Natural killer cell (primary cell): ENCODE measurements around the gene BICDL2. TPM values are rescaled to one million over a fixed set of nuclear protein-coding genes. Genes with fewer than 3 reads are reported as not detected.

Source experiments
- ATAC-seq, 3 donors: fragments of 150-1000 bp in 2 of 3; fragments of 200-7000 bp in 1 of 3; cut with Tn5 transposase; 1 replicate in 1 of 3; 2 replicates in 2 of 3; pipeline ENCODE4 v1.10.0; 2021; ENCODE audit warnings: mild to moderate bottlenecking in 2 of 3, moderate library complexity in 2 of 3
- DNase-seq, 2 donors: peaks; one replicate each; pipeline versions ENCODE4 v3.0.0 to v3.0.0-alpha.2; 2013 to 2021; ENCODE audit warnings: mixed read lengths in 1 of 2
- H3K27ac ChIP-seq: one replicate; pipeline ENCODE4 v1.5.1; 2013; ENCODE audit warnings: mild to moderate bottlenecking, low read length
- H3K27me3 ChIP-seq: one replicate; pipeline ENCODE4 v1.6.1; 2013; ENCODE audit warnings: low read length; ENCODE audit not compliant: control insufficient read depth, insufficient read depth
- H3K36me3 ChIP-seq: one replicate; pipeline ENCODE4 v1.6.1; 2013; ENCODE audit warnings: low read length; ENCODE audit not compliant: control insufficient read depth, insufficient read depth
- H3K4me1 ChIP-seq: one replicate; pipeline ENCODE4 v1.6.1; 2013; ENCODE audit warnings: low read length; ENCODE audit not compliant: control insufficient read depth, insufficient read depth
- H3K4me3 ChIP-seq: one replicate; pipeline ENCODE4 v1.5.1; 2013; ENCODE audit warnings: low read length
- H3K9me3 ChIP-seq: one replicate; pipeline ENCODE4 v1.6.1; 2013; ENCODE audit warnings: low read length; ENCODE audit not compliant: control insufficient read depth, insufficient read depth
- H3K27ac Mint-ChIP-seq, 2 donors: one replicate each; pipeline ENCODE4 v1.8.0; 2022; ENCODE audit warnings: mild to moderate bottlenecking in 2 of 2, mixed read lengths in 2 of 2, moderate library complexity in 1 of 2
- H3K27me3 Mint-ChIP-seq, 2 donors: one replicate each; pipeline ENCODE4 v1.8.0; 2022; ENCODE audit warnings: low read depth in 2 of 2, mixed read lengths in 2 of 2
- H3K36me3 Mint-ChIP-seq: one replicate; pipeline ENCODE4 v1.8.0; 2022; ENCODE audit warnings: mixed read lengths
- H3K4me1 Mint-ChIP-seq, 2 donors: one replicate each; pipeline ENCODE4 v1.8.0; 2022; ENCODE audit warnings: mixed read lengths in 2 of 2
- H3K4me3 Mint-ChIP-seq: one replicate; pipeline ENCODE4 v1.8.0; 2022; ENCODE audit warnings: mild to moderate bottlenecking, moderate library complexity, mixed read lengths
- H3K9me3 Mint-ChIP-seq, 2 donors: one replicate each; pipeline ENCODE4 v1.8.0; 2022; ENCODE audit warnings: mixed read lengths in 2 of 2
- CTCF ChIP-seq: fragments of 200-600 bp; IDR thresholded peaks from one replicate; pipeline ENCODE4 v1.8.0; 2022; ENCODE audit warnings: antibody characterized with exemption
- WGBS: methylation state at CpG from one replicate; pipeline ENCODE4 v1.1.7; 2013; ENCODE audit warnings: missing lambda C conversion rate; ENCODE audit not compliant: insufficient coverage; 5-methylcytosine and 5-hydroxymethylcytosine counted together
- intact Hi-C: fragments of 100-400 bp; cut with micrococcal nuclease; formaldehyde crosslinking; loops from one replicate; pipeline ENCODE4 v1.14.2; 2022
- total RNA-seq, 4 donors: library from RNA; stranded (reverse); fragments of 120-200 nt in 1 of 4; gene quantifications; one replicate each; pipeline versions ENCODE4 v1.2.3 to v1.2.4, GENCODE V29; 2013 to 2022

The BICDL2 gene
- total RNA-seq, 3 donors from 2014 or later (not counting 1 experiment from before 2014, with no cell fraction given) = not detected

GRCh38 chr16:3020604-3021448 is 15.9 kb downstream of the BICDL2 start:
- Mint-ChIP-seq H3K27me3 (no peaks in the 10 kb centered on the region), H3K27ac (peak overlapping the region; percentile 91 to 92), H3K9me3 (no peaks in the 10 kb centered on the region), H3K4me3 (peak overlapping the region; percentile 92), H3K36me3 (no peaks in the 10 kb centered on the region), H3K4me1 (peaks cover 35 to 54% of the 10 kb centered on the region in 2 donors)
- Histone ChIP-seq H3K27ac (peak overlapping the region; percentile 41), H3K4me1 (peaks cover 66% of the 10 kb centered on the region), H3K4me3 (peak overlapping the region; percentile 52), H3K36me3 (no peaks in the 10 kb centered on the region), H3K9me3 (no peaks in the 10 kb centered on the region), H3K27me3 (peaks cover 6% of the 10 kb centered on the region)
- intact Hi-C loops = no loop called here
- TF ChIP-seq CTCF = no peak
- 2% methylated on average over 54 of the region's 57 CpGs for WGBS
- DNase-seq = peak; percentile 69 to 77
- peak in 2 of 3 donors; percentile 15 to 27 for ATAC-seq

- Histone ChIP-seq H3K27ac (peak within 1 kb of the TSS; percentile 41), H3K9me3 (no peaks in the 10 kb centered on the region), H3K27me3 (peaks cover 6% of the 10 kb centered on the region), H3K4me1 (peaks cover 63% of the 10 kb centered on the region), H3K4me3 (peak within 1 kb of the TSS; percentile 52), H3K36me3 (no peaks in the 10 kb centered on the region)
- H3K36me3 Mint-ChIP-seq = no peaks in the 10 kb centered on the region
- no peaks in the 10 kb centered on the region for H3K9me3 Mint-ChIP-seq
- H3K27me3 Mint-ChIP-seq = no peaks in the 10 kb centered on the region
- peak within 1 kb of the TSS; percentile 92 for H3K4me3 Mint-ChIP-seq
- peaks cover 35 to 54% of the 10 kb centered on the region in 2 donors for H3K4me1 Mint-ChIP-seq
- intact Hi-C loops = no loop called here
- DNase-seq = peak; percentile 70 to 83
- peak within 1 kb of the TSS; percentile 91 to 92 for H3K27ac Mint-ChIP-seq
- ATAC-seq = peak; percentile 25 to 64 (median 48)
- WGBS = under 1% methylated on average over 49 of the region's 49 CpGs
- no peak for TF ChIP-seq CTCF
Observed at GRCh38 chr16:3020247-3020603, 16.5 kb downstream of the BICDL2 start, which contains the start of gene TNFRSF12A. Gene TNFRSF12A (plus strand): TSS chr16:3020368. CDS start chr16:3020398, 30 bp downstream.

- 32% methylated on average over 39 of the region's 40 CpGs for WGBS
- no peaks in the 10 kb centered on the region for H3K36me3 Mint-ChIP-seq
- no peak overlapping the region for H3K27ac ChIP-seq
- H3K27me3 Mint-ChIP-seq = no peaks in the 10 kb centered on the region
- H3K36me3 ChIP-seq = no peaks in the 10 kb centered on the region
- ATAC-seq (no peak), DNase-seq (no peak)
- peaks cover 61% of the 10 kb centered on the region for H3K4me1 ChIP-seq
- TF ChIP-seq CTCF = no peak
- H3K27me3 ChIP-seq = peaks cover 6% of the 10 kb centered on the region
- H3K9me3 Mint-ChIP-seq = no peaks in the 10 kb centered on the region
- peaks cover 35 to 54% of the 10 kb centered on the region in 2 donors for H3K4me1 Mint-ChIP-seq
- H3K4me3 Mint-ChIP-seq = peak overlapping the region; percentile 92
- H3K4me3 ChIP-seq = peak overlapping the region; percentile 40
- H3K27ac Mint-ChIP-seq = peak overlapping the region; percentile 65 to 91
- intact Hi-C loops = no loop called here
- H3K9me3 ChIP-seq = no peaks in the 10 kb centered on the region
Observed at GRCh38 chr16:3019594-3020246, 17.0 kb downstream of the BICDL2 start.
